Colonic mucosa (tissue), 4 donors: ENCODE results near the gene NUP188. TPM values are rescaled to one million over a fixed set of nuclear protein-coding genes. Genes with fewer than 3 reads are reported as not detected.

ENCODE experiments used
- DNase-seq: peaks from one replicate; pipeline ENCODE4 v3.0.0-alpha.2; 2020
- H3K27ac ChIP-seq: fragments of 200-600 bp; one replicate; pipeline ENCODE4 v1.8.0; 2021
- H3K27me3 ChIP-seq: fragments of 200-600 bp; one replicate; pipeline ENCODE4 v1.8.0; 2021
- H3K36me3 ChIP-seq: fragments of 200-600 bp; one replicate; pipeline ENCODE4 v1.8.0; 2021
- H3K4me1 ChIP-seq: fragments of 200-600 bp; one replicate; pipeline ENCODE4 v1.8.0; 2021; ENCODE audit warnings: mild to moderate bottlenecking
- H3K4me3 ChIP-seq: fragments of 200-600 bp; one replicate; pipeline ENCODE4 v1.8.0; 2021
- H3K9ac ChIP-seq, 2 donors: one replicate each; pipeline ENCODE4 v1.7.0; 2013; ENCODE audit warnings: control low read depth in 2 of 2, low read depth in 2 of 2, low read length in 2 of 2
- H3K9me3 ChIP-seq: fragments of 200-600 bp; one replicate; pipeline ENCODE4 v1.8.0; 2021
- intact Hi-C: fragments of 100-400 bp; cut with DNase I; formaldehyde crosslinking; loops from one replicate; pipeline ENCODE4 v1.14.1; 2022
- total RNA-seq, 2 donors: library from RNA; stranded (reverse); fragmentation: NEBNext Ultra II Directional in 1 of 2; extraction: Animal tissue kit (Norgen Biotek cat#: 25700) in 1 of 2; gene quantifications; one replicate each; pipeline ENCODE4 v1.2.1, GENCODE V29; 2021
- TF ChIP-seq, protein P1 (sequence below): fragments of 200-600 bp; IDR thresholded peaks from one replicate; pipeline ENCODE4 v1.8.0; 2022; ENCODE audit warnings: antibody characterized with exemption, mild to moderate bottlenecking
- donor health status: healthy.
- donor health status: DM: no; HTN: no; CAD: no.
- donor health status: DM: no; HTN: no; CAD: no.

Gene NUP188
- total RNA-seq, 2 donors from 2014 or later, result 26.8 to 43.9 TPM

DNA sequence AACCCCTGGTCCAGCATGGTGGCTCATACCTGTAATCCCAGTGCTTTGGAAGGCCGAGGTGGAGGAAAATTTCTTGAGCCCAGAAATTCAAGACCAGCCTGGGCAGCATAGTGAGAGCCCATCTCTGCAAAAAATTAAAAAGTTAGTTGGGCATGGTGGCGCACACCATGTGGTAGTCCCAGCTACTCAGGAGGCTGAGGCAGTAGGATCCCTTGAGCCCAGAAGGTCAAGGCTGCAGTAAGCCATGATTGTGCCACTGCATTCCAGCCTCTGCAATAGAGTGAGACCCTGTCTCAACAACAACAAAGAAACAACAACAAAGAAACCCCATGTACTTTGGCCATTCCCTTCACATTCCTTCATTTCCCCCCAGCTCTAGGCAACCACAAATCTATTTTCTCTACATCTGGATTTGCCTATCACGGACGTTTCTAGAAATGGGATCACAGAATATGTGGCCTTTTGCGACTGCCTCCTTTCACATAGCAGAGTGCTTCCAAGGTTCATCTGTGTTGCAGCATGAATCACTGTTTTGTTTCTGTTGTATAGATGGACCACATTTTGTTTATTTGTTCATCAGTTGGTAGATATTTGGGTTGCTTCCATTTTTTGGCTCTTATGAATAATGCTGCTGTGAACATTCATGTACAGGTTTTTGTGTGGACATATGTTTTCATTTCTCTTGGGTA lies 106.8 kb downstream of the NUP188 start:
- H3K9me3 ChIP-seq, result no peaks in the 10 kb centered on the region
- DNase-seq, result no peak
- no peaks in the 10 kb centered on the region for H3K27me3 ChIP-seq
- intact Hi-C loops, result no loop called here
- no peaks in the 10 kb centered on the region for H3K4me1 ChIP-seq
- TF ChIP-seq, protein P1, sequence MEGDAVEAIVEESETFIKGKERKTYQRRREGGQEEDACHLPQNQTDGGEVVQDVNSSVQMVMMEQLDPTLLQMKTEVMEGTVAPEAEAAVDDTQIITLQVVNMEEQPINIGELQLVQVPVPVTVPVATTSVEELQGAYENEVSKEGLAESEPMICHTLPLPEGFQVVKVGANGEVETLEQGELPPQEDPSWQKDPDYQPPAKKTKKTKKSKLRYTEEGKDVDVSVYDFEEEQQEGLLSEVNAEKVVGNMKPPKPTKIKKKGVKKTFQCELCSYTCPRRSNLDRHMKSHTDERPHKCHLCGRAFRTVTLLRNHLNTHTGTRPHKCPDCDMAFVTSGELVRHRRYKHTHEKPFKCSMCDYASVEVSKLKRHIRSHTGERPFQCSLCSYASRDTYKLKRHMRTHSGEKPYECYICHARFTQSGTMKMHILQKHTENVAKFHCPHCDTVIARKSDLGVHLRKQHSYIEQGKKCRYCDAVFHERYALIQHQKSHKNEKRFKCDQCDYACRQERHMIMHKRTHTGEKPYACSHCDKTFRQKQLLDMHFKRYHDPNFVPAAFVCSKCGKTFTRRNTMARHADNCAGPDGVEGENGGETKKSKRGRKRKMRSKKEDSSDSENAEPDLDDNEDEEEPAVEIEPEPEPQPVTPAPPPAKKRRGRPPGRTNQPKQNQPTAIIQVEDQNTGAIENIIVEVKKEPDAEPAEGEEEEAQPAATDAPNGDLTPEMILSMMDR, result no peak
- no peak overlapping the region for H3K9ac ChIP-seq
- H3K36me3 ChIP-seq, result no peaks in the 10 kb centered on the region
- no peak overlapping the region for H3K4me3 ChIP-seq
- no peak overlapping the region for H3K27ac ChIP-seq

Other genes starting within 250 kb of the NUP188 start
- 1 to 10 TPM; 2.8 to 7.5 TPM for gene PKN3, start 245.2 kb upstream of the NUP188 start, total RNA-seq
- gene ZDHHC12, start 223.6 kb upstream of the NUP188 start, total RNA-seq, result 100 to 1,000 TPM in 1 of 2 donors, 10 to 100 TPM in 1; 69.9 to 129 TPM
- 10 to 100 TPM; 35.1 to 54.7 TPM for gene ZER1, start 175.8 kb upstream of the NUP188 start, total RNA-seq
- gene TBC1D13, start 160.4 kb upstream of the NUP188 start, total RNA-seq, result 10 to 100 TPM; 17.4 to 21.6 TPM
- gene ENDOG, start 129.2 kb upstream of the NUP188 start, total RNA-seq, result 10 to 100 TPM; 59.5 to 66.4 TPM
- gene SPOUT1, start 117.9 kb upstream of the NUP188 start, total RNA-seq, result 10 to 100 TPM; 25.1 to 66.6 TPM
- gene KYAT1, start 65.7 kb upstream of the NUP188 start, total RNA-seq, result 1 to 10 TPM; 2.0 to 5.1 TPM
- gene LRRC8A, start 65.6 kb upstream of the NUP188 start, total RNA-seq, result 10 to 100 TPM; 26.5 to 31.5 TPM
- 1 to 10 TPM; 1.8 to 6.6 TPM for gene PHYHD1, start 26.7 kb upstream of the NUP188 start, total RNA-seq
- 10 to 100 TPM in 1 of 2 donors, 1 to 10 TPM in 1; 7.9 to 15.8 TPM for gene DOLK, start 96 bp upstream of the NUP188 start, total RNA-seq
- 100 to 1,000 TPM; 109 to 110 TPM for gene SH3GLB2, start 80.6 kb downstream of the NUP188 start, total RNA-seq
- 10 to 100 TPM; 47.4 to 74.8 TPM for gene MIGA2, start 88.9 kb downstream of the NUP188 start, total RNA-seq
- gene DOLPP1, start 133.4 kb downstream of the NUP188 start, total RNA-seq, result 10 to 100 TPM; 33.9 to 37.3 TPM
- gene CRAT, start 163.1 kb downstream of the NUP188 start, total RNA-seq, result 10 to 100 TPM; 62.3 to 78.3 TPM
- gene PTPA, start 163.7 kb downstream of the NUP188 start, total RNA-seq, result 100 to 1,000 TPM in 1 of 2 donors, 10 to 100 TPM in 1; 94.5 to 142 TPM
- 1 to 10 TPM; 9.1 to 9.6 TPM for gene IER5L, start 230.6 kb downstream of the NUP188 start, total RNA-seq